ENCODE results near the gene CCDC39.

CCDC39 gene

DNA sequence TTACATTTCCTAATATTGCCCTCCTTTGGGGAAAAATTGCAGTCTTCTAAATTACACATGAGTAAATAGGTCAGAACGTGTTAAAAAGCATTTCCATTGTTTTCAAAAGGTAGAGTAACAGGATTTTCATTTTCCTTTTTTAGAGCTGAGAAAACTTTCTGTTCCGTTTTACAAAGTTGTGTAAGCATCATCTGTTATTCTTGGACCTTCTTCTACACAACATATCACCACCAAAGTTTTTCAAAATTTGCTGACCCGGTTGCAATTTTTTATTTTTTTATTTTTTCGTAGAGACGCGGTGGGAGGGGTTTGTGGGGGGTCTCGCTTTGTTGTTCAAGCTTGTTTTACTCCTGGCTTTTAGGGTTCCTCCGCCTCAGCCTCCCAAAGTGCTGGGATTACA is 1.1 kb downstream of the CCDC39 start:
- Histone ChIP-seq H3K9me3 (ENCODE audit: control insufficient read depth, insufficient read depth, low read depth, low read length) (no peaks in the 10 kb centered on the region), H3K4me3 (ENCODE audit: low read depth, low read length) (no peak overlapping the region), H3K27ac (ENCODE audit: extremely low read depth, low read depth, low read length) (no peak overlapping the region), H3K36me3 (ENCODE audit: control insufficient read depth in 2 of 2, insufficient read depth in 1 of 2, low read length in 2 of 2) (no peaks in the 10 kb centered on the region), H3K4me1 (ENCODE audit: control insufficient read depth, insufficient read depth, low read length) (0 out of 2 replicates have a peak, but pooled peaks cover 2% of the 10 kb centered on the region)
- TF ChIP-seq MYNN (tag by site-specific recombination; IDR thresholded peaks at IDR 0.05; ENCODE audit: borderline replicate concordance) (no peak), ZNF132 (tag by site-specific recombination; IDR thresholded peaks at IDR 0.05; ENCODE audit: borderline replicate concordance) (no peak), ZNF423 (tag by site-specific recombination; IDR thresholded peaks at IDR 0.05) (no peak), ZNF660 (tag by site-specific recombination; IDR thresholded peaks at IDR 0.05) (no peak), ZNF302 (tag by site-specific recombination; IDR thresholded peaks at IDR 0.05; ENCODE audit: low read depth) (no peak), ZNF223 (tag by site-specific recombination; IDR thresholded peaks at IDR 0.05) (no peak)
- TF ChIP-seq, protein P1, sequence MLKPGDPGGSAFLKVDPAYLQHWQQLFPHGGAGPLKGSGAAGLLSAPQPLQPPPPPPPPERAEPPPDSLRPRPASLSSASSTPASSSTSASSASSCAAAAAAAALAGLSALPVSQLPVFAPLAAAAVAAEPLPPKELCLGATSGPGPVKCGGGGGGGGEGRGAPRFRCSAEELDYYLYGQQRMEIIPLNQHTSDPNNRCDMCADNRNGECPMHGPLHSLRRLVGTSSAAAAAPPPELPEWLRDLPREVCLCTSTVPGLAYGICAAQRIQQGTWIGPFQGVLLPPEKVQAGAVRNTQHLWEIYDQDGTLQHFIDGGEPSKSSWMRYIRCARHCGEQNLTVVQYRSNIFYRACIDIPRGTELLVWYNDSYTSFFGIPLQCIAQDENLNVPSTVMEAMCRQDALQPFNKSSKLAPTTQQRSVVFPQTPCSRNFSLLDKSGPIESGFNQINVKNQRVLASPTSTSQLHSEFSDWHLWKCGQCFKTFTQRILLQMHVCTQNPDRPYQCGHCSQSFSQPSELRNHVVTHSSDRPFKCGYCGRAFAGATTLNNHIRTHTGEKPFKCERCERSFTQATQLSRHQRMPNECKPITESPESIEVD (tag by site-specific recombination; IDR thresholded peaks at IDR 0.05) = no peak
- TF ChIP-seq, protein P2, sequence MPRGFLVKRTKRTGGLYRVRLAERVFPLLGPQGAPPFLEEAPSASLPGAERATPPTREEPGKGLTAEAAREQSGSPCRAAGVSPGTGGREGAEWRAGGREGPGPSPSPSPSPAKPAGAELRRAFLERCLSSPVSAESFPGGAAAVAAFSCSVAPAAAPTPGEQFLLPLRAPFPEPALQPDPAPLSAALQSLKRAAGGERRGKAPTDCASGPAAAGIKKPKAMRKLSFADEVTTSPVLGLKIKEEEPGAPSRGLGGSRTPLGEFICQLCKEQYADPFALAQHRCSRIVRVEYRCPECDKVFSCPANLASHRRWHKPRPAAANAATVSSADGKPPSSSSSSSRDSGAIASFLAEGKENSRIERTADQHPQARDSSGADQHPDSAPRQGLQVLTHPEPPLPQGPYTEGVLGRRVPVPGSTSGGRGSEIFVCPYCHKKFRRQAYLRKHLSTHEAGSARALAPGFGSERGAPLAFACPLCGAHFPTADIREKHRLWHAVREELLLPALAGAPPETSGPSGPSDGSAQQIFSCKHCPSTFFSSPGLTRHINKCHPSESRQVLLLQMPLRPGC (tag by site-specific recombination; IDR thresholded peaks at IDR 0.05) = no peak
- TF ChIP-seq, protein P3, sequence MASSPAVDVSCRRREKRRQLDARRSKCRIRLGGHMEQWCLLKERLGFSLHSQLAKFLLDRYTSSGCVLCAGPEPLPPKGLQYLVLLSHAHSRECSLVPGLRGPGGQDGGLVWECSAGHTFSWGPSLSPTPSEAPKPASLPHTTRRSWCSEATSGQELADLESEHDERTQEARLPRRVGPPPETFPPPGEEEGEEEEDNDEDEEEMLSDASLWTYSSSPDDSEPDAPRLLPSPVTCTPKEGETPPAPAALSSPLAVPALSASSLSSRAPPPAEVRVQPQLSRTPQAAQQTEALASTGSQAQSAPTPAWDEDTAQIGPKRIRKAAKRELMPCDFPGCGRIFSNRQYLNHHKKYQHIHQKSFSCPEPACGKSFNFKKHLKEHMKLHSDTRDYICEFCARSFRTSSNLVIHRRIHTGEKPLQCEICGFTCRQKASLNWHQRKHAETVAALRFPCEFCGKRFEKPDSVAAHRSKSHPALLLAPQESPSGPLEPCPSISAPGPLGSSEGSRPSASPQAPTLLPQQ (tag by site-specific recombination; IDR thresholded peaks at IDR 0.05) = no peak
- TF ChIP-seq, protein P4, sequence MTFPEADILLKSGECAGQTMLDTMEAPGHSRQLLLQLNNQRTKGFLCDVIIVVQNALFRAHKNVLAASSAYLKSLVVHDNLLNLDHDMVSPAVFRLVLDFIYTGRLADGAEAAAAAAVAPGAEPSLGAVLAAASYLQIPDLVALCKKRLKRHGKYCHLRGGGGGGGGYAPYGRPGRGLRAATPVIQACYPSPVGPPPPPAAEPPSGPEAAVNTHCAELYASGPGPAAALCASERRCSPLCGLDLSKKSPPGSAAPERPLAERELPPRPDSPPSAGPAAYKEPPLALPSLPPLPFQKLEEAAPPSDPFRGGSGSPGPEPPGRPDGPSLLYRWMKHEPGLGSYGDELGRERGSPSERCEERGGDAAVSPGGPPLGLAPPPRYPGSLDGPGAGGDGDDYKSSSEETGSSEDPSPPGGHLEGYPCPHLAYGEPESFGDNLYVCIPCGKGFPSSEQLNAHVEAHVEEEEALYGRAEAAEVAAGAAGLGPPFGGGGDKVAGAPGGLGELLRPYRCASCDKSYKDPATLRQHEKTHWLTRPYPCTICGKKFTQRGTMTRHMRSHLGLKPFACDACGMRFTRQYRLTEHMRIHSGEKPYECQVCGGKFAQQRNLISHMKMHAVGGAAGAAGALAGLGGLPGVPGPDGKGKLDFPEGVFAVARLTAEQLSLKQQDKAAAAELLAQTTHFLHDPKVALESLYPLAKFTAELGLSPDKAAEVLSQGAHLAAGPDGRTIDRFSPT (tag by site-specific recombination; IDR thresholded peaks at IDR 0.05) = no peak
- ChIA-PET POLR2A (no interaction called here), CTCF (interaction anchor here (0.6 to 0.7 kb wide), 3 partner anchors 33 to 709 kb away, joined by 3 read pairs; no protein-coding TSS in a partner anchor)

DNA sequence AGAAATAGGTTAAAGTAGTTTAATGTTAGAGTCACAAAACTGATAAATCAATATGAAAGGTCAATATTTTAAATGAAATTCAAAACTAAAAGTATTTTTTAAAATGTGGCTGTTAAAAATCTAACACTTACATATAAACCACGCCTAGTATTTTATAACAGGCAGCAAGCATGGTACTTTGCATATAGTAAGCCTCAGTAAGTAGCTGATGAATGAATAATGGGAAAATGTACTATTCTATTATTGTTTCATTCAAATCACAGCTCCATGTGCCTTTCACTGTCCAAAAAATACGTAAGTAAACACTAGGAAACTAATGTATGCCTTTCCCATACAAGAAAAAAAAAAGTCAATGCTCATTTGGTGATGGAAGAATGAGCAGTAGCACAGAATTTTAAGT is 17.8 kb downstream of the CCDC39 start:
- H3K36me3 ChIP-seq (ENCODE audit: control insufficient read depth in 2 of 2, insufficient read depth in 1 of 2, low read length in 2 of 2) = no peaks in the 10 kb centered on the region
- H3K4me1 ChIP-seq (ENCODE audit: control insufficient read depth, insufficient read depth, low read length) = no peaks in the 10 kb centered on the region
- H3K9me3 ChIP-seq (ENCODE audit: control insufficient read depth, insufficient read depth, low read depth, low read length) = no peaks in the 10 kb centered on the region
- TF ChIP-seq ZNF529 (tag by site-specific recombination; IDR thresholded peaks at IDR 0.05; ENCODE audit: insufficient replicate concordance) (no peak), ZNF521 (tag by site-specific recombination; IDR thresholded peaks at IDR 0.05) (no peak), ZBTB17 (tag by site-specific recombination; IDR thresholded peaks at IDR 0.05) (no peak), ZNF211 (tag by site-specific recombination; IDR thresholded peaks at IDR 0.05; ENCODE audit: low read depth) (no peak), ZNF366 (tag by site-specific recombination; conservative IDR thresholded peaks at IDR 0.05) (no peak)
- no peak overlapping the region for H3K27ac ChIP-seq (ENCODE audit: extremely low read depth, low read depth, low read length)
- POLR2A ChIA-PET = no interaction called here
- H3K4me3 ChIP-seq (ENCODE audit: low read depth, low read length) = no peak overlapping the region
- CTCF ChIA-PET = no interaction called here

DNA sequence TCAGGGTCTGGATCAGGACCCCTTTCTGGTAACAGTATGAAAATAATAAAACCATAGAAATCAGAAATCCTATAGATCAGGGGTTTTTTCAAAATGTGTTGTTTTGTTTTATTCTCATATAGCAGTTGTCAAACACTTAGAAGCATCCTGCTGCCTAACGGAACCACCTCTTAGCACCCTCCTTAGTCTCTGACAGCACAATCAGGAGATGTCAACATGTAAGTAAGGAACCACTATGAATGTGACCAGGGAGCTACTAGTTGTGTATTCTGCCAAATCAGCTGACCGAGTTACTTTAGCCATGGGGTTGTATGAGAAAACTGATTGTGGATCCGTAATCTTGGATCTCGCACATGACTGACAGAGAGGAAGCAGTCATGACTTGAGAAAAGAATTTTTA is 22.2 kb downstream of the CCDC39 start:
- no peaks in the 10 kb centered on the region for H3K4me1 ChIP-seq (ENCODE audit: control insufficient read depth, insufficient read depth, low read length)
- ChIA-PET POLR2A (no interaction called here), CTCF (interaction anchor here (0.7 kb wide), 1 partner anchor 688 kb away, joined by 3 read pairs; no protein-coding TSS in a partner anchor)
- no peak overlapping the region for H3K27ac ChIP-seq (ENCODE audit: extremely low read depth, low read depth, low read length)
- H3K36me3 ChIP-seq (ENCODE audit: control insufficient read depth in 2 of 2, insufficient read depth in 1 of 2, low read length in 2 of 2) = no peaks in the 10 kb centered on the region
- no peaks in the 10 kb centered on the region for H3K9me3 ChIP-seq (ENCODE audit: control insufficient read depth, insufficient read depth, low read depth, low read length)
- H3K4me3 ChIP-seq (ENCODE audit: low read depth, low read length) = no peak overlapping the region
- TF ChIP-seq, protein P5, sequence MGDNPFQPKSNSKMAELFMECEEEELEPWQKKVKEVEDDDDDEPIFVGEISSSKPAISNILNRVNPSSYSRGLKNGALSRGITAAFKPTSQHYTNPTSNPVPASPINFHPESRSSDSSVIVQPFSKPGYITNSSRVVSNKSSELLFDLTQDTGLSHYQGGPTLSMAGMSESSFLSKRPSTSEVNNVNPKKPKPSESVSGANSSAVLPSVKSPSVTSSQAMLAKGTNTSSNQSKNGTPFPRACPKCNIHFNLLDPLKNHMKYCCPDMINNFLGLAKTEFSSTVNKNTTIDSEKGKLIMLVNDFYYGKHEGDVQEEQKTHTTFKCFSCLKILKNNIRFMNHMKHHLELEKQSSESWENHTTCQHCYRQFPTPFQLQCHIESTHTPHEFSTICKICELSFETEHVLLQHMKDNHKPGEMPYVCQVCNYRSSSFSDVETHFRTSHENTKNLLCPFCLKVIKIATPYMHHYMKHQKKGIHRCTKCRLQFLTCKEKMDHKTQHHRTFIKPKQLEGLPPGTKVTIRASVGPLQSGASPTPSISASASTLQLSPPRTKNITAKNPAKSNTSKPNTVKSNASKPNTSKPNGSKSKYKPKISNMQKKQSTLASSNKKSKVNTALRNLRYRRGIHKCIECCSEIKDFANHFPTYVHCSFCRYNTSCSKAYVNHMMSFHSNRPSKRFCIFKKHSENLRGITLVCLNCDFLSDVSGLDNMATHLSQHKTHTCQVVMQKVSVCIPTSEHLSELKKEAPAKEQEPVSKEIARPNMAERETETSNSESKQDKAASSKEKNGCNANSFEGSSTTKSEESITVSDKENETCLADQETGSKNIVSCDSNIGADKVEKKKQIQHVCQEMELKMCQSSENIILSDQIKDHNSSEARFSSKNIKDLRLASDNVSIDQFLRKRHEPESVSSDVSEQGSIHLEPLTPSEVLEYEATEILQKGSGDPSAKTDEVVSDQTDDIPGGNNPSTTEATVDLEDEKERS (tag by site-specific recombination; IDR thresholded peaks at IDR 0.05) = no peak
- TF ChIP-seq, protein P6, sequence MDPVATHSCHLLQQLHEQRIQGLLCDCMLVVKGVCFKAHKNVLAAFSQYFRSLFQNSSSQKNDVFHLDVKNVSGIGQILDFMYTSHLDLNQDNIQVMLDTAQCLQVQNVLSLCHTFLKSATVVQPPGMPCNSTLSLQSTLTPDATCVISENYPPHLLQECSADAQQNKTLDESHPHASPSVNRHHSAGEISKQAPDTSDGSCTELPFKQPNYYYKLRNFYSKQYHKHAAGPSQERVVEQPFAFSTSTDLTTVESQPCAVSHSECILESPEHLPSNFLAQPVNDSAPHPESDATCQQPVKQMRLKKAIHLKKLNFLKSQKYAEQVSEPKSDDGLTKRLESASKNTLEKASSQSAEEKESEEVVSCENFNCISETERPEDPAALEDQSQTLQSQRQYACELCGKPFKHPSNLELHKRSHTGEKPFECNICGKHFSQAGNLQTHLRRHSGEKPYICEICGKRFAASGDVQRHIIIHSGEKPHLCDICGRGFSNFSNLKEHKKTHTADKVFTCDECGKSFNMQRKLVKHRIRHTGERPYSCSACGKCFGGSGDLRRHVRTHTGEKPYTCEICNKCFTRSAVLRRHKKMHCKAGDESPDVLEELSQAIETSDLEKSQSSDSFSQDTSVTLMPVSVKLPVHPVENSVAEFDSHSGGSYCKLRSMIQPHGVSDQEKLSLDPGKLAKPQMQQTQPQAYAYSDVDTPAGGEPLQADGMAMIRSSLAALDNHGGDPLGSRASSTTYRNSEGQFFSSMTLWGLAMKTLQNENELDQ (tag by site-specific recombination; IDR thresholded peaks at IDR 0.05; ENCODE audit: low read depth) = no peak
- no peak for TF ChIP-seq YY2 (tag by site-specific recombination; IDR thresholded peaks at IDR 0.05)

Measured in HEK293 (cell line).